Heart left ventricle (tissue), 13 donors: ENCODE results near the gene COL20A1.

ENCODE experiments used
- POLR2A ChIP-seq, 2 donors: fragments of 450-650 bp; IDR thresholded peaks; one replicate each; pipeline ENCODE4 v1.6.1; 2017; ENCODE audit warnings: antibody characterized with exemption in 2 of 2, mild to moderate bottlenecking in 2 of 2, moderate library complexity in 2 of 2
- TF ChIP-seq, protein P1 (sequence below), 12 donors: fragments of 200-600 bp; sonication (generic) in 4 of 12; IDR thresholded peaks; one replicate each; pipeline versions ENCODE4 v1.5.0 to v1.8.0; 2018 to 2022; ENCODE audit warnings: antibody characterized with exemption in 12 of 12, mild to moderate bottlenecking in 5 of 12
- donor health status: ischemic (EF 13 %, LVEDD 7.1; RV severe dilation, severe dysfunction).
- donor health status: DM: no; HTN: yes; CAD: no.
- donor health status: DM: no; HTN: no; CAD: no.
- donor health status: ischemic (EF 25% LVEDD 6.9; RV normal size, moderate dysfunction).
- donor health status: ischemic (EF 25% LVEDD 5.7; RV mildly dilated, moderate dysfunction).
- donor health status: ischemic (EF 35%, LVEDD 5.7; RV mildly dilated, moderate dysfunction).
- donor health status: nonischemic (EF 11% LVEDD 7.7; RV severe dilation, severe dysfunction).
- donor health status: DM: yes; HTN: yes; CAD: no.
- donor health status: PGD.
- donor health status: ischemic (EF 29% LVEDD 5.4; RV normal size, mild dysfunction).
- donor health status: nonischemic (EF 23%, LVEDD 6.1; RV moderate dilation, normal function).

DNA sequence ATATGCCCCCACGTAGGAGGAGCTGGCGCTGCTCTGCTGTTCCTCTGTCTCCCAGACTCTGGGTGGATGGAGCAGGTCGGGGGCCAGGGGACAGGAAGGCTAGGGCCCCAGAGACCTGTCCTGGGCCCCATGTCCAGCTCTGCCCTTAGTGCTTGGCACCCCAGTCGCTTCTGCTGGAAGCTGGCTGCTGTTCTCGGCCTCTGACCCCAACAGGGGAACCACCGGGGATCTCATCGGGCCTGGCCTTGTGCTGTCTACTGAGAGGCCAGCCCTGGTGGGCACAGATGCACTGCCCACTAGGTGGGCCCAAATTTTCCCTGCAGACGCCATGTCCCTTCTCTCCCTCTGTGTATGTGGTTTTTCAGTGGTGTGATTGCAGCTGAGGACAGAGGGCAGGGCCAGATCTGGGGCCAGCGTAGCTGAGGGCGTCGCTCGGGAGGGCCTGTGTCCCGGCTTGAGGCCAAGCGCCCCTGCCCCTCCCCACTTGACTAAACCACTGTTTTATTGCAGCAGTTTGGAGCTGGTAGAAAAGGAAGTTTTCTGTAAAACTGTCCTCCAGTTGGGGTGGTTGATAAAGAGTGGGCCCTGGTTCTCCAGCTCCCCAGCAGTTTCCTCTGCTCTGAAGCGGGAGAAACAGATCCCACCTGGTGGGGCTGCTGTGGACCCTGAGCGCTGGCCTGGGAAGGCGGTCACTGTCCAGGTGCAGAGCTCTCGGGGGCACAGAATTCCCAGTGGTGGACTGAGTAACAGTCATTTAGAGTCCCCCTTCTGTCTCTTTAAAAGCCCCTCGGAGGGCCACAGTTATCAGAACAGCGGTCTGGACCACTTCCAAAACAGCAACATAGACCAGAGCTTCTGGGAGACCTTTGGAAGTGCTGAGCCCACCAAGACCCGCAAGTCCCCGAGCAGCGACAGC lies 5.9 kb upstream of the COL20A1 start:
- no peak for TF ChIP-seq POLR2A (IDR thresholded peaks at IDR 0.05)
- TF ChIP-seq, protein P1, sequence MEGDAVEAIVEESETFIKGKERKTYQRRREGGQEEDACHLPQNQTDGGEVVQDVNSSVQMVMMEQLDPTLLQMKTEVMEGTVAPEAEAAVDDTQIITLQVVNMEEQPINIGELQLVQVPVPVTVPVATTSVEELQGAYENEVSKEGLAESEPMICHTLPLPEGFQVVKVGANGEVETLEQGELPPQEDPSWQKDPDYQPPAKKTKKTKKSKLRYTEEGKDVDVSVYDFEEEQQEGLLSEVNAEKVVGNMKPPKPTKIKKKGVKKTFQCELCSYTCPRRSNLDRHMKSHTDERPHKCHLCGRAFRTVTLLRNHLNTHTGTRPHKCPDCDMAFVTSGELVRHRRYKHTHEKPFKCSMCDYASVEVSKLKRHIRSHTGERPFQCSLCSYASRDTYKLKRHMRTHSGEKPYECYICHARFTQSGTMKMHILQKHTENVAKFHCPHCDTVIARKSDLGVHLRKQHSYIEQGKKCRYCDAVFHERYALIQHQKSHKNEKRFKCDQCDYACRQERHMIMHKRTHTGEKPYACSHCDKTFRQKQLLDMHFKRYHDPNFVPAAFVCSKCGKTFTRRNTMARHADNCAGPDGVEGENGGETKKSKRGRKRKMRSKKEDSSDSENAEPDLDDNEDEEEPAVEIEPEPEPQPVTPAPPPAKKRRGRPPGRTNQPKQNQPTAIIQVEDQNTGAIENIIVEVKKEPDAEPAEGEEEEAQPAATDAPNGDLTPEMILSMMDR (IDR thresholded peaks at IDR 0.05) = no peak
